NCI-H1436 treated with DMSO at 0.1 percent for 48 hours (cell line): ENCODE results near the gene ZNF283.
"Not testable (repeated sequence)": the region's sequence is repeated elsewhere in the genome, so short reads cannot be mapped to it uniquely, and the experiment has no call there.

Experiments used
- DNase-seq: peaks from one replicate; lab custom pipeline; 2025; lab: John Stamatoyannopoulos, UW

The ZNF283 gene

DNA sequence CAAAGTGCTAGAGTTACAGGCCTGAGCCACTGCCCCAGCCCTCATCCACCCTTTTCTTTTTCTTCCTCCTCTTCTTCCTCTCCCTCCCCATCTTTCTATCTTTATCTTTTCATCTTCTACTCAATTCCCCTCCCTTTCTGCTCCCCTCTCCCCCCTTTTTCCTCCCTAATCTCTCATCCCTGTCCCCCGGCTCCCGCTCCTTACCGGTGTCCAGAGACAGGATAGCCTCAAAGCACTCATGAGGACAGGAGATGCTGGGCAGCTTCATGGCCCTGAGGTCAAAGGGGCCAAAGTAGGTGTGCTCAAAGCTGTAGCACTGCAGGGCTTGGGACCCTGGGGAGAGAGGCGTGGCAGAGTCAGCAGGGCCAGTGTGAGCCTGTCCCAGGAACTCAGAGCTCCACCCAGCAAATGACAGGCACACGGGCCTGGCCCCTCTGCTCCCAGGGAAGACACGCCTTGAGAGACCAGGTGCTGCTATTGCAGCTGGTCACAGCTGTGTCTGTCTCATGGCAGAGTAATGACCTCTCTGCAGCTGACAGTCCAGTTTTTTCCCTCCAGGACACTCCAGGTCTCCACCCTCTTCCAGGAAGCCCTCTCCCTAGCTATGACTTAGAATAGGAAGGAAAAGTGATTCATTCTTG is 27.5 kb upstream of the ZNF283 start:
- no peak for DNase-seq

DNA sequence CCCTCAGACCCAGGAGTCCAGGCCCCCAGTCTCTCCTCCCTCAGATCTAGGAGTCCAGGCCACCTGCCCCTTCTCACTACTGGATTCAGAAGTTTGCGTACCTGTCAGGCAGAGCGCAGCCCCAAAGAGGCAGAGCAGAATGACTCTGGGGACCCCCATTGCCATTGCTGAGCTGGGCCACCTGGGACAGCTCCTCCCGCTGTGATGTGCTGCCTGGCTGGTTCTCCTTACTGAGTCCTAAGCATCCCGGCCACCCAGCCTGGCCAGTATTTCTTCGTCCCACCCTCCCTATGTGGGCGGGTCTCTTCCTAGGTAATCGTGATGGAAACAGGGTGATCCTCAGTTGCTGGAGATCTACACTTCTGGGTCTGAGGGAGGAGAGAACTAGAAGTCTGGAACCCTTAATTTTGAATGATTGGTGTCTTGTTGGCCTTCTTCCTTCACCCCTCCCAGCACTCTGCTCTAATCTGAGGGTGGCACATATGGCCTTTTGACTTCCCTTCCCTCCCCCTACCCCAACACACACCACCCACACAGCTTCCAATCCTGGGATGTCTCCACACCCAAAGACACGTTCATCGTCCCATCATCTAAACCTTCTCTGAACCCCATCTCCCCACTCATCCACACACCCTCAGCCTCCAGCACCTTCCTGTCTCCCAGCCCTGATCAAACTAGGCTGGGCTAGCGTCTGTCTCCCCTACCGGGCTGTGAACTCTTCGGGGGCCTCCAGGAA is 24.7 kb upstream of the ZNF283 start, which contains the start of gene LYPD5:
TSS of gene LYPD5 (minus strand) at position 232 of the 736 bp plus-strand sequence. CDS start at position 165, 67 bp downstream.
- DNase-seq = no peak

DNA sequence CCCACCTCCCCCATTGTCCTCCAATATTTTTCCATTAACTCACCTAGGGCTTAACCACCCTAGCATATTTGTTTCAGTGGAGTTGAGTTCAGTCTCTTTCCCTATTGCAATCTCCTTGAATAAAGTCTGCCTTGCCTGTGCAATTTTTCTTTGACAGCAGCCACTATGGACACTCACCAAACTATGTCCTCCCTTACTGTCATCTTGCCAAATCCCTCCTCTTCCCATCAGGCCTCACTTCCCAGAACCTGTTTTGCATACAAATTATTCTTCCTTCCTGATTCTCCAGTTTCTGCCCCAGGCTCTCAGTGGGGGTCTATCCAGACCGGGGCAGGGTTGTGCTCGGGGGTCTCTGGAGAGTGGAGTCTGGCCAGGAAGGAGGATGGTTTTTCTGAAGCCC is 22.7 kb upstream of the ZNF283 start:
- no peak for DNase-seq

DNA sequence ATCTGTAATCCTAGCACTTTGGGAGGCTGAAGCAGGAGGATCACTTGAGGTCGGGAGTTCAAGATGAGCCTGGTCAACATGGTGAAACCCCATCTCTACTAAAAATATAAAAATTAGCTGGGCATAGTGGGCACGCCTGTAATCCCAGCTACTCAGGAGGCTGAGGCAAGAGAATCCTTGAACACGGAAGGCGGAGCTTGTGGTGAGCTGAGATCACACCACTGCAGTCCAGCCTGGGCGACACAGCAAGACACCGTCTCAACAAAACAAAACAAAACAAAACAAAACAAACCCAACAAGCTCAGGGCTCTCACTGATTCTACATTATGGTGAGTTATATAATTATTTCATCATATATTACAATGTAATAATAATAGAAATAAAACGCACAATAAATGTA is 20.7 kb upstream of the ZNF283 start:
- not testable (repeated sequence) for DNase-seq

DNA sequence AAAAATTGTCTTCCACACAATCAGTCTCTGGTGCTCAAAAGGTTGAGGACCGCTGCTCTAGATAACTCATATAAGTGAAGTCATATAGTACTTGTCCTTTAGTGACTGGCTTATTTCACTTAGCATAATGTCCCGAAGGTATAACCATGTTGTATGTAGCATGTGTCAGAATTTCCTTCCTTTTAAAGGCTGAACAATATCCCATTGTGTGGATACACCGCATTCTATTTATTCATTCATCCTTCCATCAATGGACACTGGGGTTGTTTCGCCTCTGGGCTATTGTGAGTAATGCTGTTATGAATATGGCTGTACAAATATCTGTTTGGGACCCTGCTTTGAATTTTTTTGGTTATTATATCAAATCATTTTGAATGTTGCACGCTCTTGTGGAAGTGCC is 20.3 kb upstream of the ZNF283 start:
- no peak for DNase-seq

DNA sequence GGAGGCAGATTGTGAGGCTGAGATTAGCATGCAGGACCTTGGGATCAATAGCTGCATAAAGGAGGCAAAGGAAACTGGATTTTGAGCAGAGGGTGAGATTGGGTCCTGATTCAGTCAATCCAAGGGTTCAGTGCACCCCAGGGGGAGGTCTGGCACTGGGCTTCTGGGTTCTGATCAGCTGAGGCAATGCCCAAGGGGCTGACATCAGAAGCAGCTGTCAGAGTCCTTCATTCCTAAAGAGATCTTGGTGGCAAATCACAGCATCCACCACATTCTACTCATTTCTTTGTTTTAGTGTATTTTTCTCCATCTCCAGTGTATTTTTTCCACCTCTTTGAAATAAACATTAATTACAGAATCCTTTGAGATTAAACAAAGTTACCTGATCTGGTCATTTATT is 19.5 kb upstream of the ZNF283 start:
- DNase-seq = no peak

DNA sequence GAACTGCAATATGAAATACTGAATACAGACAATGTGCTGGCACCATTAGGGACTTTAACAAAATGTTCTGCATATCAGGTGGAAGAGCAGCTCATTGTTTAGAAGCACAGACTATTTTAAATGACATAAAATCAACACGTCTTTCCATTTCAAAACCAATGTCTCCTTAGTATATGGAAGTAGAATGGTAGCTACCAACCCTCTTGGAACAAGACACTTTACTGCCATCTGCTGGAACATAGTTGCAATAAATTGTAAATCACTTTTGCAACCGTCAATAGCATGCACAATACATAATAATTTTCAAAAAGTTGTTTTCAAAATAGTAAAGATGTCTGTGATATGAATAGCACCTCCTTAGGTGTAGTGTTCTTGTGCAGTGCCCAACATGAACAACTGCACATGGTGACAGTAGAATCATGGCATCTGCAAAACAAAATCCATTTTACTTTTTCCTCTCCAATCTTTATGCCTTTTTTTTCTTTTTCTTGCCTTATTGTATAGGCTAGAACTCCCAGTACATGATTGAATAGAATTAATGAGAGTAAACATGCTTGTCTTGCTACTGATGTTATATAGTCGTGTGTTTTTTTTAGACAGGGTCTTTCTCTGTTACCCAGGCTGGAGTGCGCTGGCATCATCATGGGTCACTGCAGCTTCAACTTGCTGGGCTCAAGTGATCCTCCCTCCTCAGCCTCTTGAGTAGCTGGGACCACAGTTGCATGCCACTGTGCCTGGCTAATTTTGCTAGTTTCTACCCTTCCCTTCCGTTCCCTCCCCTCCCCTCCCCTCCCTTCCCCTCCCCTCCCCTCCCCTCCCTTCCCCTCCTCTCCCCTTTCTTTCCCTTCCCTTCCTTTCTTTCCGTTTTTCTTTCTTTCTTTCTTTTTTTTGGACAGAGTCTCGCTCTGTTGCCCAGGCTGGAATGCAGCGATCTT is 17.1 kb upstream of the ZNF283 start:
- peak; percentile 15 for DNase-seq

DNA sequence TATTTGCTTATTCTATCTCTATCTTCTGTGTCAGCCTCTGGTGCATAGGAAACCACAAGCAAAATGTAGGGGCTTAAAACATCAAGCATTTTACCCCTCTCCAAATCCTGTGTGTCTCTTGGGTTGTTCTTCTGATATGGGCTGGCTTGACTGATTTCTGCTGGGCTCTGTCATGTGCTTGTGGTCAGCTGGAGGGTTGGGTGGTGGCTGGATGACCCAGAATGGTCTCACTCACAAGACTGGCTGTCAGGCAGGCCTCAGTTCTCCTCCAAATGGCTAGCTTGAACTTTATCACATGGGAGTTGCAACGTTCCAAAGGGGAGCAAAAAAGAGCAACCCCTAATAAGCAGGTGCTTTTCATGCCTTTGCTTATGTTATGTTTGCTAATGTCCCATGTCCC is 15.3 kb upstream of the ZNF283 start:
- DNase-seq = no peak

DNA sequence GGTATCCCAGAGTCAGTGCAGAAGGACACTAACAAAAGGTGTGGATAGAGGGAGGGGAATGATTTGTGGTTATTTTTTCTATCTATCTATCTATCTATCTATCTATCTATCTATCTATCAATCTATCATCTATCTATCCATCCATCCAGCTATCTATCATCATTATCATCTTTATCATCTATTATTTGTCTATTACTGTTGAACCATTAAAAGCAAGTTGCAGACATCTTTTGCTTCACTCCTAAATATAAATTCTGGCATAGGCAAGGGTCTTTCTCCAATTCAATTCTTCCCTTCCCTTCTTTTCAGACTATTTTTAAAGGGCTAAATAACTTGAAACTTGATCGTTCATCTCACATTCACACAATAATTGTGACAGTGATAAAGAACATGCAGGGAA is 14.9 kb upstream of the ZNF283 start:
- no peak for DNase-seq

DNA sequence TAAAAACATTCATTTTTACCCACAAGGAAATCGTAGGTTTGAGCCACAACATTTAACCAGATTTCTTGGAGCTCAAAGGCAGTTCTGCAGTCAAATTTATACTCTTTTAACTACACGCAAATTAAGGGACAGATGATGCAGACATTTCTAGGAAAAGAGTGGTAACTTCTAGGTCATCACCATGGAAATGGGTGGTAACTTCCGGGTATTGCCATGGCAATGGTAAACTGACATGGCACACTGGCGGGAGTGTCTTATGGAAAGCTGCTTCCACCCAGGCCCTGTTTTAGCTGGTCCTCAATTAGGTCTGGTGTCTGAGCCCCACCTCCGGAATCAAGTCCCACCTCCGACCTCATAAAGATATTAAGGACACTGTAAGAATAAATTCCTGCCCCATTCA is 14.4 kb upstream of the ZNF283 start:
- no peak for DNase-seq

DNA sequence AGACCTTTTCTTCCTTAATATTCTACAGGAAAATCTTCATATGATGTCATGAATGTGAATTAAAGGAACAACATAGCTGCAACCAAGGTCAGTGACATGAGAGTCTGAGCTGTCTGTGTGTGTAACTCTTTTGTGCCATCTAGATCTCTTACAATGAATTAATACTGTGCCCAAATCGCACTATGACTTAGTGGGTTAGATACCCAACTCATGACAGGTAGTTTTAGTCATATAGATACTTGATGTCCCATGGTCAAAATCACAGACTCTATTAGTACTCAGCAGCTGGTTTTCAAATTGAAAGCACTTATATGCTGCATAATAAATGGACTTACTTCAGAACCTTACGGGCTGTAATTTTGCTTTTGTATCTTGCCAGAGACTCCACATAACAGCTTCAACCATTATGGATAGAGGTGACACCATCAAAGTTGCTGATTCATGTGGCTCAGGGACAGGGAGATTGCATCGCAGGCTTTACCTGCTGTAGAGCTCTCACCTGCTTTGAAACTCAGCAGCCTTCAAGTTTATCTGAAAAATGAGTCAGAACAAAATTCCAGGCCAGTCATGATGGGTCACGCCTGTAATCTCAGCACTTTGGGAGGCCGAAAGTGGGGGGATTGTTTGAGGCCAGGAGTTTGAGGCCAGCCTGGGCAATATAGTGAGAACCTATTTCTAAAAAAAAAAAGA is 12.3 kb upstream of the ZNF283 start:
- DNase-seq = no peak

DNA sequence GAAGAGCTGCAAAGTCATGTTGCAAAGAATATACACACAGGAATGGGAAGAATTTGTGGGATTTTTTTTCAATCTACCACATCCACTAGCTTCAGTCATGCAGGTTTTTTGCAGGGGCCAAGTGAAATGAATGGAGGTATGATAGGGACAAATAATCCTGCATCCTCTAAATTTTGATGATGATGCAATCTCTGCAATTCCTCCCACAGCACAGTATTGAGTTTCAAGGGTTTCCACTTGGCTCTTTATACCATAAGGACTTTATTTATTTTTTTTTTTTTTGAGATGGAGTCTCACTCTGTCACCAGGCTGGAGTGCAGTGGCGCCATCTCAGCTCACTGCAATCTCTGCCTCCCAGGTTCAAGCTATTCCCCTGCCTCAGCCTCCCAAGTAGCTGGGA is 9.7 kb upstream of the ZNF283 start:
- not testable (repeated sequence) for DNase-seq

DNA sequence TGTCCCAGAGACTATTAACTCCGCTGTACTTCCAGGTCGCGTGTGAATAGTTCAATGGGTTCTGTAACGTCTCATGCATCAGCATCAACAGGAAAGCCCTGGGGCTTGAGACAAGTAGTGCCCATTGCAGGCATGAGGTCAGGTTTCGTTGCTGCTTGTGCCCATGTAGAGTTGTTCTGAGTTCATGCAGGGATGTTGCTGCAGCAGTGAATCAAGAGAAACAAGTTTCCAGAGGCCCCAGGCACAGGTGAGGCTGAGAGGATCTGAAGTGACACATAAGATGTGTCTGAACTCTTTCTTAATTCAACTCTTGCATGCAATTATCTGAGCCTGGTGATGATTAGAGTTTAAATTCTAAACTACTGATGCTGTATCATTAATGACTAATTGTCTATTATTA is 8.6 kb upstream of the ZNF283 start:
- DNase-seq = no peak

DNA sequence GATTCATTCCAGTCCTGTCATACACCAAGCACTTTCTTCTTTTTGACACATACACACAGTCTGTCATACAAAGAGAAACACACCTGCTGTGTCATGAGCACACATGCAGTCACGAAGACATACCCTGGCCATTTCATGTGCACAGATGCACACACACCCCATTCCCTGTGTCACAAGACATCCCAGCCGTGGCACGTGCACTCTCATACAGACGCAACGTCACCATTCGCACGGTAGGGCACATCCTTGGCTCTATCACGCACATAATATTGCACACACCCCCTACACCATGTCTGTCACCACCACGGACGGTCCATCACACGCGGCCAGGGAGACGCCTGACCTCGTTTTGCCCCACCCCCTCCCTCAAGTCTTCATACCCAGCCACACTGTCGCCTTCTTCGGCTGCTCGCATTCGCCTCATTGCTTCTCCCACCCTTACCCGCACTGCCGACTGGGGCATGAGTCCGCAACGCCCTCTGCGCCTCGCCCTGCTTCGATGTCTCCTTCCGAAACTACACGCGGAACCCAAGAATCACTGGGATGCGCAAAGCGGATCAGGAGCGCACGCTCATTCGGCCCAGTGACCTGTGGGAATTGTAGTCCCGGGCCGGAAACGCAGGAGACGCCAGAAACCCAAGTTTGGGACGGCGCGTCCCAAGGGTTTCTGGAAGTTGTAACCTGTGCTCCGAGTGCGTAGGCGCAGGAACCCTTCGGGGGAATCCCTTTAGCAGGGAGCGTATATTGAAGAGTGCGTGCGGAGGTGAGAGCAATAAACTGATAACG is 6.8 kb upstream of the ZNF283 start:
- DNase-seq = no peak

DNA sequence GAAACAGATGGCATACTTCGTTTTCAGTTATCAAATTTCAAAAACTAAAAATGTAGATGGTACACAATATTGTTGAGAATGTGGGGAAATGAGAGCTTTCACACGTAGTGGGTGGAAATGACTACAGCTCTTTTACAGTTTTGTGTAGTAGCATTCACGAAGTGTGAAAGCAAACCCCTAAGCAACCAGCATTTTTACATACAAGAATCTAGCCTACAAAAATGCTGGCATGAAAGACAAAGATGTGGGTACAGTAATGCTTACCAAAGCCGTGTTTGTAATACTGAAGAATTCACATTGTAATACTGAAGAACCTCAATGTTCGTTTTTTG is 6.3 kb upstream of the ZNF283 start:
- DNase-seq = no peak

DNA sequence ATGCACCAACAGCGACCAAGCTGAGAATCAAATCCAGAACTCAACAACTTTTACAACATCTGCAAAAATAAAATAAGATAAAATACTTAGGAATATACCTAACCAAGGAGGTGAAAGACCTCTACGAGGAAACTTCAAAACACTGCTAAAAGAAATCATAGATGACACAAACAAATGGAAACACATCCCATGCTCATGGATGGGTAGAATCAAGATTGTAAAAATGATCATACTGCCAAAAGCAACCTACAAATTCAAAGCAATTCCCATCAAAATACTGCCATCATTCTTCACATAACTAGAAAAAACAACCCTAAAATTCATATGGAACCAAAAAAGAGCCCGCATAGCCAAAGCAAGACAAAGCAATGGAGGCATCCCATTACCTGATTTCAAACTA is 3.3 kb upstream of the ZNF283 start:
- DNase-seq = not testable (repeated sequence)

DNA sequence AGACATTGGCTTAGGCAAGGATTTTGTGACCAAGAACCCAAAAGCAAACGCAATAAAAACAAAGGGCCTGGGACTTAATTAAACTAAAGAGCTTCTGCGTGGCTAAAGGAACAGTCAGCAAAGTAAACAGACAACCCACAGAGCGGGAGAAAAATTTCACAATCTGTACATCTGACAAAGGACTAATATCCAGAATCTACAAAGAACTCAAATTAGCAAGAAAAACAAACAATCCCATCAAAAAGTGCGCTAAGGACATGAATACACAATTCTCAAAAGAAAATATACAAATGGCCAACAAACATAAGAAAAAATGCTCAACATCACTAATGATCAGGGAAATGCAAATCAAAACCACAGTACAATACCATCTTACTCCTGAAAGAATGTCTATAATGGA is 2.5 kb upstream of the ZNF283 start:
- DNase-seq = not testable (repeated sequence)

DNA sequence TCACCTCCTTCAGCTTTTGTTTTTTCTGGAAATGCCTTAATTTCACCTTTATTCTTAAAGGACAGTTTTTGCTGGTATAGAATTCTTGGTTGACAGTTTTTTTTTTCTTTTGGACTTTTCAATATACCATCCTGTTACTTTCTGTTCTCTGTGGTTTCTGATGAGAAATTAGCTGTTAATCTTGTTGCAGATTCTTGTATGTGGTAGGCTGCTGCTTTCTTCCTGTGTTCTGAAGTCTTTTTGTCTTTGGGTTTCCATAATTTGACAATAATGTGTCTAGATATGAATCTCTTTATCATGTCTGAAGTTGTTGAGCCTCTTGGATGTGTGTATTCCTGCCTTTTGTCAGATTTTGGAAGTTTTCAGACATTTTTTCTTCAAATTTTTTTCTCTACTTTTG is 12.0 kb downstream of the ZNF283 start:
- no peak for DNase-seq

DNA sequence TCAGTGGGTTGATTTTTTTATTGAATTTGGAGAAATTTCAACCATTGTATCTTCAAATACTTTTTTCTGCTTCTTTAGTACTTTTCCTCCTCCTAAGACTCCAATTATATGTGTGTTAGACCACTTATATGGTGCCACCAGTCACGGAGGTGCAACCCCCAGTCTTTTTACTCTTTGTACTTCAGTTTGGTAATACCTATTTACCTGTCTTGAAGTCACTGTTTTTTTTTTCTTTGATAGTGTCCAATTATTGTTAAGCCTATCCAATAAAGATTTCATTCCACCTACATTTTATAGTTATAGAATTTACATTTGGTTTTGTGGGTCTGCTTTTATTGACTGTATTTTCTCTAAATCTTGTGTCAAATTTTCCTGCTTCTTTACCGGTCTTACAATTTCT is 14.9 kb downstream of the ZNF283 start:
- DNase-seq = no peak

DNA sequence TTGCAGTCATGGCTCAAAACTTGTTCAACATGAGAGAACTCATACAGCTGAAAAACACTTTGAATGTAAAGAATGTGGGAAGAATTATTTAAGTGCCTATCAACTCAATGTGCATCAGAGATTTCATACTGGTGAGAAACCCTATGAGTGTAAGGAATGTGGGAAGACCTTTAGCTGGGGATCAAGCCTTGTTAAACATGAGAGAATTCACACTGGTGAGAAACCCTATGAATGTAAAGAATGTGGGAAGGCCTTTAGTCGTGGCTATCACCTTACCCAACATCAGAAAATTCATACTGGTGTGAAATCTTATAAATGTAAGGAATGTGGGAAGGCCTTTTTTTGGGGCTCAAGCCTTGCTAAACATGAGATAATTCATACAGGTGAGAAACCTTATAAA is 20.1 kb downstream of the ZNF283 start:
- no peak for DNase-seq

DNA sequence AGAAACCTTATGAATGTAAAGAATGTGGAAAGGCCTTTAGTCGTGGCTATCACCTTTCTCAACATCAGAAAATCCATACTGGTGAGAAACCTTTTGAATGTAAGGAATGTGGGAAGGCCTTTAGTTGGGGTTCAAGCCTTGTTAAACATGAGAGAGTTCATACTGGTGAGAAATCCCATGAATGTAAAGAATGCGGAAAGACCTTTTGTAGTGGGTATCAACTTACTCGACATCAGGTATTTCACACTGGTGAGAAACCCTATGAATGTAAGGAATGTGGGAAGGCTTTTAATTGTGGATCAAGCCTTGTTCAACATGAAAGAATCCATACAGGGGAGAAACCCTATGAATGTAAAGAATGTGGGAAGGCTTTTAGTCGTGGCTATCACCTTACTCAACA is 20.8 kb downstream of the ZNF283 start:
- DNase-seq = no peak
